NCI-H2107 treated with DMSO at 0.1 percent for 48 hours (cell line): ENCODE data around the gene TMEM117.

Experiments used
- DNase-seq: peaks from one replicate; lab custom pipeline; 2025; ENCODE audit not compliant: unreplicated experiment; lab: John Stamatoyannopoulos, UW

Gene TMEM117

DNA sequence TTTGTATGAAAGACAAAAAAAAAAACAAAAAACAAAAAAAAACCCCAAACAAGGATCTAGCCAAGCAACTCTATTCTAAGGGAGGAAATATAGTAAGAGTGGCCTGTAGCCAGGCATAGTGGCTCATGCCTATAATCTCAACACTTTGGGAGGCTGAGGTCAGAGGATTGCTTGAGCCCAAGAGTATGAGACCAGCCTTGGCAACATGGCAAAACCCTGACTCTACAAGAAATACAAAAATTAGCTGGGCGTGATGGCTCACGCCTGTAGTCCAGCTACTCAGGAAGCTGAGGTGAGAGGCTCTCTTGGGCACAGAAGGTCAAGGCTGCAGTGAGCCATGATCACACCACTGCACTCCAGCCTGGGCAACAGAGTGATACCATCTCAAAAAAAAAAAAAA is 47.9 kb downstream of the TMEM117 start:
- DNase-seq, result no peak

DNA sequence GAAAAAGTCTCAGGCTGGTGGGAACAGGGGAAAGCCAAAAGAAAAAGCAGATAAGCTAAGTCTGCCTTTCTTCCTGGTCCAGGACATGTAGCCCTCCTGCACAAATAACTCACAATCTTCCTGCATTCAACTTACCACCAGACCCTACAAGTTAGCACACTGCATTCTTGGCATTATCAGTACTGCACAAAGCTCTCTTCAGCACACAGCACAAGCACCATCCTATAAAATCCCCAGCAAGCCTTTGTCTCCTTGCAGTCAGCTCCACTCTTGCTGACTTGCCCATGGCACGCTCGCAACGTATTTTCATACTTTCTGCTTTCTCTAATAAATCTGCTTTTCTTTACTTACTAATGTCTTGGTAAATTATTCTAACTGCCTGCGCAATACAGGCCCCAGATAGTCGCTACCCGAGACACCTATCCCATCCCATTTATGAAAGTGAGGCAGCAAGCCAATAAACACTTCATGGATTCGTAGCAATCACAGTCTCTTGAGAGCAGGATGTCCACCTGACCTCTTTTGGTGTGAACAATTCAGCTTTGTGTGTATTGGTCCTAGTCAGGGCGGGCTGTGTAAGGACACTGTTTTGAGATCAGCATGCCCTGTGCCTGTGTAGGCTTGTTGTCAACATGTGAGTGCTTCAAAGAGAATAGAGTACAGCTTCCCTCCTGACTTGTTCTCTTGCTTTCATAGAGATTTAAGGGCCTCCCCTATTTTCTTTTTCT is 49.0 kb downstream of the TMEM117 start:
- no peak for DNase-seq

GRCh38 chr12:43887397-43887796 is 51.5 kb downstream of the TMEM117 start:
- no peak for DNase-seq

DNA sequence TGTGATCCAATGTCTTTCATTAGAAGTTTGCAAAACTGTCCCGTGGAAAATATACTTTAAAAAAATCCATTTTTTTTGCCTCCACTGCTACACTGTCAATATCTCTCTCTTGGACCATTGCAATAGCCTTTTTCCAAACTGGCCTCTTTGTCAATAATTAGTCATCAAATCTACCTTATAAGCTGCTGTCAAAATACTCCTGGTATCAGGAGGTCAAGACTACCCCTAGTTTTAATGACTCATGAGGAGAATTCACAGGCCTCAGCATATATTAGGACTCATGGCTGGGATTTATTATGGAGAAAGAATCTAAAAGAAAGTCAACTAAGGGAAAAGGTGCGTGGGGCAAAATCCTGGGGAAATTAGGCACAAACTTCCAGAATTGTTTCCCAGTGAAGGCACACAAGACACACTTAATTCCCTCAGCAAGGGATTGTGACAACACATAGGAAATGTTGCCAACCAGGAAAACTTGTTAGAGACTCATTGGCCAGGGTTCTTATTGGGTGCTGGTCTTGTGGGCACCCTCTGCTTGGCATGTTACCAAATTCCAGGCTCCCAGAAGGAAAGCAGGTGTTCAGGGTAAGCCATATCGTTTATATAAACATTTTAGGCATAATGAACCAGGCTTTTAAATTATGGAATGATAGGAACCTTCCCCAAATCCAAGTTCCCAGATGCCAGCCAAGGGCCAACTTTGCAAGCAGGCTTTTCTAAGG is 56.1 kb downstream of the TMEM117 start:
- no peak for DNase-seq

- DNase-seq, result no peak
Measured at GRCh38 chr12:43893670-43894069, 57.8 kb downstream of the TMEM117 start.

GRCh38 chr12:43895580-43896206 is 59.8 kb downstream of the TMEM117 start:
- no peak for DNase-seq

GRCh38 chr12:43896496-43896895 is 60.6 kb downstream of the TMEM117 start:
- no peak for DNase-seq

DNA sequence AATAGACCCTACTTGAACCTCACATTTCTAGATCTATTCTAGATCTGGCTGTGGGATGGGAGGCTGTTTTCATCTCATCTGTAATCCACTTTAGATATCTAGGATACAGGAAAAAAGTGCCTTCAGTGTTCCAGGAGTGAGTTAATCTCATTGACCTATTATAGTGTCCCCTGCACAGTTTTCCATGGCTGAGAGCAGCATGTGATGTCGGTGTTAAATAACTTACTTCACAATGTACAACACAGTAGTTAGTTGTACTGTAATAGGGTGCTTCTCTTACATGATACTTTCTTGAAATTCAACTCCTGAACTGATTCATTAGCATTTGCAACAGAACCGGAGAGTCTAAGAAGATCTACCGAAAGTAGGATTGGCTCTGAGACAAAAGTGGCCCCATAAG is 62.6 kb downstream of the TMEM117 start:
- no peak for DNase-seq

DNA sequence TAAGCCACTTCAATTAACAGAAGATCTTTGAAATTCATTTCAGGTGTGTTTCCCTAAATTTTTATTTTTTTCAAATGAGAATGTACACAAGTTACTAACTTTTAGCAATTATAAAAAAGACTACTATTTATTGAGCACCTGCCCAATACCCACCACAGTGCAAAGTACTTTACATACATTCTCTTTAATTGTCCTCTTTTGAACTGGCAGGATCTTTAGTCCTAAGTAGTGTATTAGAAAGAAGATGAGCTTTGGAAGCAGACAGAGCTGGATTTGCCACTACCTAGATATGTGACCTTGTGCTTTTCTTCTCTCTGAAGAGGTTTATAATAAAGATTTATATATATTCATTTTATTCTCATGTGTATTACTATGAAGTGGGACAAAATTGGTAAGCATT is 63.7 kb downstream of the TMEM117 start:
- DNase-seq, result no peak

- DNase-seq, result no peak
Measured at GRCh38 chr12:43903686-43904085, 67.8 kb downstream of the TMEM117 start.

- no peak for DNase-seq
Measured at GRCh38 chr12:43912859-43913258, 77.0 kb downstream of the TMEM117 start.

- no peak for DNase-seq
Measured at GRCh38 chr12:43914391-43914790, 78.5 kb downstream of the TMEM117 start.

DNA sequence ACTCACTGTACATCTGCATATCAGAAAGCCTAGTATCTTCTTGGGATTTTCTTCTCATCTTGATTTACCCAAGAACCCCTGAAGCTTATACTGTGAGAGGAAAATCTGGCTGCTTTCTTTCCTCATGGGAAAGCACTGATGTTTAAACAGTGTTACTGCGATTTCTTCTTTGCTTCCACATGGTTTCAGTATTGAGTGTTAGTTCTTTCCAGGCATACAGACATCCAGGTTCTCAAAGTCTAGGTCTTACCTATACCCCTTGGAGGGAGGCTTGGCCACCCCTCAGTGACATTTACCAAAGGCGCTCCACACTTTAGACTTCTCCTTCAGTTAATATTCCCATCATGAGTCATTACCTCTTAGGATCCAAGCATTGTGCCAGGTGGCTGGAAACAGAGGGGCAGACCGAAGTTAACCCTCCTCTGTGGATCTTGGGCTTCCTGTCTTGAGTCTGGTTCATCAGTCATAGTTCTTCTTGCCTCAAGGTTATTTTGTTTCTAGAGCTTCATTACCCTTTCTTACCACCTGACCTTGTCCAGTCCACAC is 79.1 kb downstream of the TMEM117 start:
- no peak for DNase-seq

GRCh38 chr12:43917896-43918295 is 82.0 kb downstream of the TMEM117 start:
- no peak for DNase-seq

- DNase-seq, result no peak
Measured at GRCh38 chr12:43921666-43922337, 85.9 kb downstream of the TMEM117 start.

GRCh38 chr12:43930032-43930431 is 94.2 kb downstream of the TMEM117 start:
- no peak for DNase-seq

GRCh38 chr12:43931187-43931586 is 95.3 kb downstream of the TMEM117 start:
- DNase-seq, result no peak

- DNase-seq, result no peak
Measured at GRCh38 chr12:43935581-43935980, 99.7 kb downstream of the TMEM117 start.

GRCh38 chr12:43937947-43938346 is 102.1 kb downstream of the TMEM117 start:
- DNase-seq, result no peak

DNA sequence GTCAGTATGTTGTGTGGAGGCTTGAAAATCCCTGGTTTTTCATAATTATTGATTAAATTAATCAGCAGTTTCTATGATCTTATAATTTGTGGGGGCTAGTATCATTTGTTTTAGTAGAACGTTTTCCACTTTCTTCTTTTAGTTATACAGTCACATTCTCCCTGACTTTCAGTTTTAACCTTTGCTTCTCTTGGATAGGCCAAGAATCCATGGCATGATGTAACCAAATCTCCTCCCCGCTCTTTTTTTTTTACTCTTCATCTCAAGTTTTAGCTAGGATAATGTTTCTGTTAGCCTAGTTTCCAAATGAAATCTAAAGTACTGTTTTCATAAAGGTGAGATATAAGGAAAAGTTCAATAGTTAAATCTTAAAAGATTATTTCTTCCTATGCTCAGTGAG is 106.5 kb downstream of the TMEM117 start:
- no peak for DNase-seq

DNA sequence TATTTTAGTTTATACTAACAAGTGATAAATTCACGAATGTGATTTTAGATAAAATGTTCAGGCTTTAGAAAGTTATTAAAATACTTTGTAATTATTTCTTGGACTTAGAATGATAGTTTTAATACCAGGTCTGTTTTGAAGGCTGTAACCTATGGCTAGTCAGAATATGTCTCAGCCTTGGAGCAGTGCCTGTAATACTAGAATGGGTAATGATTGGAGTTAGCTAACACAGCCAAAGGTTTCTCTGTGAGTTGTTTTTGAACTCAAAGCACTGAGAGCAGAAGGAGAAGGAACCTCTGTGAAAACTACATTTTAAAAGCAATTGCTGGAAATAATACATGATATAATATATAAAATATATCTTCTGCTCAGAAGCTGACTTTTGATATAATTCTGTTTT is 110.1 kb downstream of the TMEM117 start:
- DNase-seq, result no peak
